ENCODE measurements around the gene PCNT. TPM values are rescaled to one million over a fixed set of nuclear protein-coding genes. Genes with fewer than 3 reads are reported as not detected.
A peak's percentile ranks its signal among the peaks of the same experiment; 100 is the strongest.

PCNT gene
- total and polyA plus RNA-seq, 9 of the 15 experiments (the other 6 are each of a cell fraction or from before 2014, with no cell fraction given) = 9.1 to 53.5 (median 31.3) TPM

DNA sequence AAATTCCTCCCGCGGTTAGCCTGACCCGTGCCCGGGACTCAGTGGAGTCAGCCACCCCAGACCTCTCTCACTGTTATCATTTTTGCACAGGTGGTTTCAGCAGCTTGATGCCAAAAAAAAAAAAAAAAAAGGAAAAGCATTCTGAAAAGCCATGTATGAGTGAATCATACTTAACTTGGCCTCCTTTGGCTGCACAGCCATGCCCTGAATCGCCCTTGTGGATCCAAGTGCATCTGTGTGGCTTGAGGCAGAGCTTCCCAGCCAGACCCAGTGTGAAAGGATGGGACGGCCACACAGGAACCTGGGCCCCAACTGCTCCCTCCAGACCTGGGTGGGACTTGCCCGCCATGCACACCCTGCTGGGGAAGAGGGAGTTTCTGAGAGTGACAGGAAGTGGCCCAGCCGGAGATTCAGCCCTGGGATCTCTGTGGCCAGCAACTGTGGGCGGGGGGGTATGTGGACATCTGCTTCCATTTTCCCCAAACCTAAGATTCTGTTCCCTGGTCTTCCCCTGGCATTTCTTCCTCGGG lies 29.2 kb upstream of the PCNT start (continued):
- TF ChIP-seq, protein P1, sequence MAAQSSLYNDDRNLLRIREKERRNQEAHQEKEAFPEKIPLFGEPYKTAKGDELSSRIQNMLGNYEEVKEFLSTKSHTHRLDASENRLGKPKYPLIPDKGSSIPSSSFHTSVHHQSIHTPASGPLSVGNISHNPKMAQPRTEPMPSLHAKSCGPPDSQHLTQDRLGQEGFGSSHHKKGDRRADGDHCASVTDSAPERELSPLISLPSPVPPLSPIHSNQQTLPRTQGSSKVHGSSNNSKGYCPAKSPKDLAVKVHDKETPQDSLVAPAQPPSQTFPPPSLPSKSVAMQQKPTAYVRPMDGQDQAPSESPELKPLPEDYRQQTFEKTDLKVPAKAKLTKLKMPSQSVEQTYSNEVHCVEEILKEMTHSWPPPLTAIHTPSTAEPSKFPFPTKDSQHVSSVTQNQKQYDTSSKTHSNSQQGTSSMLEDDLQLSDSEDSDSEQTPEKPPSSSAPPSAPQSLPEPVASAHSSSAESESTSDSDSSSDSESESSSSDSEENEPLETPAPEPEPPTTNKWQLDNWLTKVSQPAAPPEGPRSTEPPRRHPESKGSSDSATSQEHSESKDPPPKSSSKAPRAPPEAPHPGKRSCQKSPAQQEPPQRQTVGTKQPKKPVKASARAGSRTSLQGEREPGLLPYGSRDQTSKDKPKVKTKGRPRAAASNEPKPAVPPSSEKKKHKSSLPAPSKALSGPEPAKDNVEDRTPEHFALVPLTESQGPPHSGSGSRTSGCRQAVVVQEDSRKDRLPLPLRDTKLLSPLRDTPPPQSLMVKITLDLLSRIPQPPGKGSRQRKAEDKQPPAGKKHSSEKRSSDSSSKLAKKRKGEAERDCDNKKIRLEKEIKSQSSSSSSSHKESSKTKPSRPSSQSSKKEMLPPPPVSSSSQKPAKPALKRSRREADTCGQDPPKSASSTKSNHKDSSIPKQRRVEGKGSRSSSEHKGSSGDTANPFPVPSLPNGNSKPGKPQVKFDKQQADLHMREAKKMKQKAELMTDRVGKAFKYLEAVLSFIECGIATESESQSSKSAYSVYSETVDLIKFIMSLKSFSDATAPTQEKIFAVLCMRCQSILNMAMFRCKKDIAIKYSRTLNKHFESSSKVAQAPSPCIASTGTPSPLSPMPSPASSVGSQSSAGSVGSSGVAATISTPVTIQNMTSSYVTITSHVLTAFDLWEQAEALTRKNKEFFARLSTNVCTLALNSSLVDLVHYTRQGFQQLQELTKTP (IDR thresholded peaks at IDR 0.05; ENCODE audit: low read depth in 1 of 2, partially characterized antibody in 2 of 2) = peak in 1 of 2 experiments; percentile 43
- TF ChIP-seq ZFP1 (CRISPR knock-in tag; IDR thresholded peaks at IDR 0.05) (no peak), ZNF695 (CRISPR knock-in tag; IDR thresholded peaks at IDR 0.05) (no peak), HLTF (IDR thresholded peaks at IDR 0.05) (no peak), PTRF (tag; IDR thresholded peaks at IDR 0.05) (no peak), EHMT2 (IDR thresholded peaks at IDR 0.05) (peak; percentile 53; the same call in 1 of the 2 replicates), ZNF143 (CRISPR knock-in tag; IDR thresholded peaks at IDR 0.05) (no peak), TBP (optimal IDR thresholded peaks at IDR 0.05; ENCODE audit: low read depth, low read length) (no peak), BRD9 (IDR thresholded peaks at IDR 0.05; ENCODE audit: low read depth, partially characterized antibody) (peak; percentile 48), ZKSCAN8 (CRISPR knock-in tag; IDR thresholded peaks at IDR 0.05) (no peak), EP300 (IDR thresholded peaks at IDR 0.05; ENCODE audit: low read length) (peak; percentile 47; the same call in 1 of the 2 replicates), CCNT2 (IDR thresholded peaks at IDR 0.05; ENCODE audit: borderline replicate concordance, extremely low read depth, insufficient read length, low read depth, low read length) (peak; percentile 11), FOXM1 (IDR thresholded peaks at IDR 0.05; ENCODE audit: low read depth) (peak; percentile 50; the same call in 1 of the 2 replicates), FOXM1 (CRISPR knock-in tag; IDR thresholded peaks at IDR 0.05; ENCODE audit: low read depth) (no peak), SREBF2 (CRISPR knock-in tag; IDR thresholded peaks at IDR 0.05) (no peak), ZFP36 (IDR thresholded peaks at IDR 0.05; ENCODE audit: low read depth, low read length, partially characterized antibody) (no peak), ATF7 (IDR thresholded peaks at IDR 0.05) (peak; percentile 67), RBFOX2 (IDR thresholded peaks at IDR 0.05; ENCODE audit: low read depth, low read length) (peak; percentile 57), ZNF778 (CRISPR knock-in tag; IDR thresholded peaks at IDR 0.05) (no peak)
- TF ChIP-seq, protein P2, sequence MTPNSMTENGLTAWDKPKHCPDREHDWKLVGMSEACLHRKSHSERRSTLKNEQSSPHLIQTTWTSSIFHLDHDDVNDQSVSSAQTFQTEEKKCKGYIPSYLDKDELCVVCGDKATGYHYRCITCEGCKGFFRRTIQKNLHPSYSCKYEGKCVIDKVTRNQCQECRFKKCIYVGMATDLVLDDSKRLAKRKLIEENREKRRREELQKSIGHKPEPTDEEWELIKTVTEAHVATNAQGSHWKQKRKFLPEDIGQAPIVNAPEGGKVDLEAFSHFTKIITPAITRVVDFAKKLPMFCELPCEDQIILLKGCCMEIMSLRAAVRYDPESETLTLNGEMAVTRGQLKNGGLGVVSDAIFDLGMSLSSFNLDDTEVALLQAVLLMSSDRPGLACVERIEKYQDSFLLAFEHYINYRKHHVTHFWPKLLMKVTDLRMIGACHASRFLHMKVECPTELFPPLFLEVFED (CRISPR knock-in tag; conservative IDR thresholded peaks at IDR 0.05) = no peak
- TF ChIP-seq, protein P3, sequence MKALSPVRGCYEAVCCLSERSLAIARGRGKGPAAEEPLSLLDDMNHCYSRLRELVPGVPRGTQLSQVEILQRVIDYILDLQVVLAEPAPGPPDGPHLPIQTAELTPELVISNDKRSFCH (CRISPR knock-in tag; IDR thresholded peaks at IDR 0.05) = no peak
- TF ChIP-seq, protein P3 (tag; IDR thresholded peaks at IDR 0.05) = no peak
- TF ChIP-seq, protein P4, sequence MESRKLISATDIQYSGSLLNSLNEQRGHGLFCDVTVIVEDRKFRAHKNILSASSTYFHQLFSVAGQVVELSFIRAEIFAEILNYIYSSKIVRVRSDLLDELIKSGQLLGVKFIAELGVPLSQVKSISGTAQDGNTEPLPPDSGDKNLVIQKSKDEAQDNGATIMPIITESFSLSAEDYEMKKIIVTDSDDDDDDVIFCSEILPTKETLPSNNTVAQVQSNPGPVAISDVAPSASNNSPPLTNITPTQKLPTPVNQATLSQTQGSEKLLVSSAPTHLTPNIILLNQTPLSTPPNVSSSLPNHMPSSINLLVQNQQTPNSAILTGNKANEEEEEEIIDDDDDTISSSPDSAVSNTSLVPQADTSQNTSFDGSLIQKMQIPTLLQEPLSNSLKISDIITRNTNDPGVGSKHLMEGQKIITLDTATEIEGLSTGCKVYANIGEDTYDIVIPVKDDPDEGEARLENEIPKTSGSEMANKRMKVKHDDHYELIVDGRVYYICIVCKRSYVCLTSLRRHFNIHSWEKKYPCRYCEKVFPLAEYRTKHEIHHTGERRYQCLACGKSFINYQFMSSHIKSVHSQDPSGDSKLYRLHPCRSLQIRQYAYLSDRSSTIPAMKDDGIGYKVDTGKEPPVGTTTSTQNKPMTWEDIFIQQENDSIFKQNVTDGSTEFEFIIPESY (CRISPR knock-in tag; IDR thresholded peaks at IDR 0.05) = no peak
